ENCODE results near the gene MARCKSL1.
"Not testable (repeated sequence)": the region's sequence is repeated elsewhere in the genome, so short reads cannot be mapped to it uniquely, and the experiment has no call there.

Gene MARCKSL1

GRCh38 chr1:32333251-32333963, 2.6 kb downstream of the MARCKSL1 start:
- DNase-seq (ENCODE audit: low spot score): no peak

DNA sequence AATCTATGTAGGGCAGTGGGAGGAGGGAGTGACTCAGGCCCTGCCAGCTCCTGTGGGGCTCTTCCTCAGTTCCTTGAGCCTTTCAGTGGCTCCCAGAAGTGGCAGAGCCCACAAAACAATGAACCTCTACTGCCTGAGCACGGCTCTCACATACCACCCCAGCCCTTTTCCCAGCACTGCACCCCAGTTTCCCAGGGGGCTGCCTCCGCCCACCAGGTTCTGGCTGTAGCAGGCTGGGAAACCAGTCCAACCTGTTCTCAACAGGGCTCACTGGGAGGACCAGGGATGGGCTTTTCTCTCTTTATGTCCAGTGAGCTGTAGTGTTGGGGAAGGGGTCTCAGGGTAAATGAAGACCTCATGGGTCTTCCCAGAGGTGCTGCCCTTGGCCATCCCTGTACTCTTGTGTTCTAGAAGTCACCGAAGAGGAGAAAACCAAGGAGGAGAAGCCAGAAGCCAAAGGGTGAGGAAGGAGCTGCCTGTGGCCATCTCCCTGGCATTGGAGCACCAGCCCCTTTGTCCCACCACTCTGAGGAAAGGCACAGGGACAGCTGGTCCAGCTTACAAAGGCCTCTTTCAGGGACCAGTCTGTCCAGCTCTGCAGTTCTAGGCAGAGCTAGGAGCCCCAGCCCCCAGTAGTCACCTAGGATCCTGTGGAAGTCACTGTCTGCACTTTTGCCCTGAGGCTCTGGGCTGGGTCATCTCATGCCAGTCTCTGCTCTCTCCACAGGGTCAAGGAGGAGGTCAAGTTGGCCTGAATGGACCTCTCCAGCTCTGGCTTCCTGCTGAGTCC, 3.5 kb downstream of the MARCKSL1 start:
- no peak for DNase-seq (ENCODE audit: low spot score)

GRCh38 chr1:32331549-32331948, 4.5 kb downstream of the MARCKSL1 start:
- DNase-seq (ENCODE audit: low spot score): no peak

DNA sequence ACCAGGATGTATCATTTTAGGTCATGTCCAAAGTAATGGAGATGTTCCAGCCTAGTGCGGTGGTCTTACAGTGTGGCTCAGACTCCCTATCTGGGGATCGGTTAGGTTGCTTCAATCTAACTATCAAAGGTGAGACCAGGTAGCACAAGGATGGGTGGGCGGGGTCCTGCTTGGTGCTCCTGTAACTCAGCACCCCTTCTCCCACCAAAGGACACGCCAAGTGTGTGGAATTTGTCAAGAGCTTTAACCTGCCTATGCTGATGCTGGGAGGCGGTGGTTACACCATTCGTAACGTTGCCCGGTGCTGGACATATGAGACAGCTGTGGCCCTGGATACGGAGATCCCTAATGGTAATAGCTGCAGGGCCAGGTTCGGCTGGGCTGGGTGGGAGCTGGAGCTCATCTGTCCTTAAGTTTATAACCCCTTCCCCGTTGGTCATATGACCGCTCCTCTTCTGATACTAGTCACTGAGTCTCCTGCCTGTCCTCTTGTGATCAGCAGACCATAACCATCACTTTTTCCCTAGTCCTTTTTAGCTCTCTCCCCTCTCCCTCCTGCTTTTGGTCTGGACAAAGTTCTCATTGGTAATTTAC, 5.4 kb downstream of the MARCKSL1 start:
- DNase-seq (ENCODE audit: low spot score): no peak

GRCh38 chr1:32329931-32330466, 6.0 kb downstream of the MARCKSL1 start:
- no peak for DNase-seq (ENCODE audit: low spot score)

GRCh38 chr1:32327204-32327603, 8.8 kb downstream of the MARCKSL1 start:
- DNase-seq (ENCODE audit: low spot score): no peak

GRCh38 chr1:32321712-32322291, 14.2 kb downstream of the MARCKSL1 start:
- no peak for DNase-seq (ENCODE audit: low spot score)

DNA sequence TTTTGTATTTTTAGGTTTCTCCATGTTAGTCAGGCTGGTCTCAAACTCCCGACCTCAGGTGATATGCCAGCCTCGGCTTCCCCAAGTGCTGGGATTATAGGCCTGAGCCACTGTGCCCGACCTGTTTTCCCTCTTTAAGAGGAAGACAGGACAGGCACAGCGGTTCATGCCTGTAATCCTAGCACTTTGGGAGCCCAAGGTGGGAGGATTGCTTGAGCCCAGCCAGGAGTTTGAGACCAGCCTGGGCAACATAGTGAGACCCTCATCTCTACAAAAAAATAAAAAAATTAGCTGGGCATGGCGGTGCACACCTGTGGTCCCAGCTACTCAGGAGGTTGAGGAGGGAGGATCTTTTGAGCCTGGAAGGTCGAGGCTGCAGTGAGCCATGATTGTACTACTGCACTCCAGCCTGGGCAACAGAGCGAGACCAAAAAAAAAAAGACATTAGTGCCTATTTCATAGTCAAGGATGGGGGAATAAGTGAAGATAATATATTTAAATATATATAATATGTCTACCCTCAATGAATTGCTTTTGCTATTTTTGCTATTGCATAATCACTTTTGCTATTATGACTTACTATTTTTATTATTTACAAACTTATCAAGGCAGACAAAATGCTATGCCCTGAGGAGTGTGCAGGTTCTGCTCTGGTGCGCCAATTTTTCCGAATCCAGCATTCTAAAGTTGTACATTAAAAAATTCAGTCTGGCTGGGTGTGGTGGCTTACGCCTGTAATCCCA, 17.7 kb downstream of the MARCKSL1 start:
- DNase-seq (ENCODE audit: low spot score): no peak

DNA sequence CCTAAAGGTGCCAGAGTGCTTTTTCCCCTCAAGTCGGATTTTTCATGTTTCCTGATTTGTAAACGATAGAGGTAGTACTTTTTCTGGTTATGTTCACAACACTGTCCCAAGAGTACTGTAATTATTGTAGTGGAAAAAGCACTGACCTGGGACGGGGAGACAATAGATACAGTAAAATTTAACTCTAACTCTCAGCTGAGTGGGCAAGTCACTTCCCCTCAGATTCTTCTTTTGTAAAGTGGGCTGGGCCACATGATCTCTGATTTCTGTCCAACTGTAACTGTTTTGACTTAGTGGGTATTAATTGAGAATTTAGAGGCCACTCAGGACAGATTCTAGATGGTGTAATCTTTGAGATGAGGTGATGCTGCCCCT, 19.1 kb downstream of the MARCKSL1 start:
- no peak for DNase-seq (ENCODE audit: low spot score)

- no peak for DNase-seq (ENCODE audit: low spot score)
Observed at GRCh38 chr1:32311709-32312393, 24.2 kb downstream of the MARCKSL1 start.

- no peak for DNase-seq (ENCODE audit: low spot score)
Observed at GRCh38 chr1:32309960-32310359, 26.1 kb downstream of the MARCKSL1 start.

- peak; percentile 21 for DNase-seq (ENCODE audit: low spot score)
Observed at GRCh38 chr1:32307324-32307723, 28.7 kb downstream of the MARCKSL1 start.

DNA sequence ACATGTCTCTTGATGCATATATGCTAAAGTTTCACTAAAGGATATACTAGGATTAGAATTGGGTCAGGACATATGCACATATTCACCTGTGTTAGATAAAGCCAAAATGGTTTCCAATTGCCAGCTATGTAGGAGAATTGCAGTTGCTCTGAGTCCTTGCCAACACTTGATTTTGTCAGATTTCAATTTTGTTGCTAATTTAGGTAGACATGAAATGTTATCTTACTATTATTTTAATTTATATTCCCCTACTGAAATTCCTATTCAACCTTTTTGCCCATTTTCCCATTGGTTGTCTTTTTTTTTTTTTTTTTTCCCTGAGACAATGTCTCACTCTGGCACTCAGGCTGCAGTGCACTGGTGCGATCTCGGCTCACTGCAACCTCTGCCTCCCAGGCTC, 30.7 kb downstream of the MARCKSL1 start:
- no peak for DNase-seq (ENCODE audit: low spot score)

GRCh38 chr1:32303997-32304622, 31.9 kb downstream of the MARCKSL1 start:
- DNase-seq (ENCODE audit: low spot score): peak; percentile 28

GRCh38 chr1:32303358-32303757, 32.7 kb downstream of the MARCKSL1 start:
- DNase-seq (ENCODE audit: low spot score): no peak

- no peak for DNase-seq (ENCODE audit: low spot score)
Observed at GRCh38 chr1:32299327-32299726, 36.7 kb downstream of the MARCKSL1 start.

GRCh38 chr1:32298211-32298610, 37.8 kb downstream of the MARCKSL1 start:
- DNase-seq (ENCODE audit: low spot score): not testable (repeated sequence)

GRCh38 chr1:32291708-32292538, 44.1 kb downstream of the MARCKSL1 start, which contains the start of gene HDAC1:
Gene HDAC1, plus strand, starts transcription at chr1:32292083. Its CDS starts 87 bp downstream, at chr1:32292170.
- peak; percentile 97 for DNase-seq (ENCODE audit: low spot score)

DNA sequence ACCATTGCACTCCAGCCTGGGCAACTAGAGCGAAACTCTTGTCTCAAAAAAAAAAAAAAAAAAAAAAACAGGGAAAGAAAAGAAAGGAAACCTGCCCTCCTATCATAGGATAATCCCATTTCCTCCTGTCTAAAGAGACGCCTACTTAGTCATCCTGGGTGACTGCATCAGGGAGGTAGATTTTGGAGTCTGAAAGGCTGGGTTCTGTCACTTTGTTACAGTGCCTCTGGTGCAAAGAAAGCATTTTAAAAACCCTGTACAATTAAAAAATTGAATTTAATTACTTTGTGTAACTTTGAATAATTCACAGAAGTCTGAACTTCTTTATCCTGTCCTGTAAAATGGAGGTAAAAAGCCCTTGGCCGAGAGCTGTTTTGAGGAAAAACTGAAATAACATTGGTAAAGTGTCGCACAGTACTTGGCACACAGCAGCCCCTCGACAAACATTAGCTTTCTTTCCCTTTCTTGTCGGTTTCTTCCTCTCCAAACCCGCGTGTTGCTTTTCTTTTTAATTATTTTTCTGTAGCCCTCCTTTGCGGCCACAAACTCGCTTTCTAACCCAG, 44.8 kb downstream of the MARCKSL1 start:
- DNase-seq (ENCODE audit: low spot score): peak; percentile 35
